Brain microvascular endothelial cell (primary cell): Measurements from ENCODE around the gene COL25A1.
"Not testable (repeated sequence)": the region's sequence is repeated elsewhere in the genome, so short reads cannot be mapped to it uniquely, and the experiment has no call there.

Source experiments
- DNase-seq: peaks from one replicate; pipeline ENCODE4 v3.0.0-alpha.2; 2020
- H3K27ac ChIP-seq: fragments of 250-450 bp; sonication (Bioruptor Pico); 2 replicates; pipeline ENCODE4 v1.5.1; 2020; ENCODE audit warnings: mild to moderate bottlenecking, moderate library complexity
- H3K27me3 ChIP-seq: fragments of 250-450 bp; sonication (Bioruptor Pico); replicated peaks from 2 replicates; pipeline ENCODE4 v1.5.1; 2020; ENCODE audit warnings: mild to moderate bottlenecking
- H3K36me3 ChIP-seq: fragments of 250-450 bp; sonication (Bioruptor Pico); replicated peaks from 2 replicates; pipeline ENCODE4 v1.5.1; 2020; ENCODE audit warnings: mild to moderate bottlenecking
- H3K4me3 ChIP-seq: 2 replicates; pipeline ENCODE4 v1.5.1; 2011; ENCODE audit warnings: low read depth, mild to moderate bottlenecking, control low read depth, low read length, moderate library complexity
- CTCF ChIP-seq: IDR thresholded peaks from 2 replicates; pipeline ENCODE4 v1.5.1; 2011; ENCODE audit warnings: low read depth, mild to moderate bottlenecking, moderate library complexity, low read length, control low read depth, inconsistent platforms; ENCODE audit errors: missing control alignments
- in situ Hi-C: cut with HindIII; loops from 2 replicates; pipeline ENCODE4 v1.10.0; 2017; ENCODE audit warnings: low sequenced_read_pairs, low pct_ligation_motif_present

COL25A1 gene

GRCh38 chr4:109146499-109146898, 156.0 kb downstream of the COL25A1 start:
- TF ChIP-seq CTCF = no peak
- in situ Hi-C loops = no loop called here
- H3K4me3 ChIP-seq = no peak overlapping the region

GRCh38 chr4:109138125-109138524, 164.3 kb downstream of the COL25A1 start:
- H3K27ac ChIP-seq, DNase-seq, in situ Hi-C loops, H3K27me3 ChIP-seq, H3K4me3 ChIP-seq, H3K36me3 ChIP-seq: not testable (repeated sequence)

More at GRCh38 chr4:109146499-109146898, 156.0 kb downstream of the COL25A1 start:
- no peak for DNase-seq
- Histone ChIP-seq H3K27me3 (no peaks in the 10 kb centered on the region), H3K27ac (no peak overlapping the region), H3K36me3 (no peaks in the 10 kb centered on the region)

DNA sequence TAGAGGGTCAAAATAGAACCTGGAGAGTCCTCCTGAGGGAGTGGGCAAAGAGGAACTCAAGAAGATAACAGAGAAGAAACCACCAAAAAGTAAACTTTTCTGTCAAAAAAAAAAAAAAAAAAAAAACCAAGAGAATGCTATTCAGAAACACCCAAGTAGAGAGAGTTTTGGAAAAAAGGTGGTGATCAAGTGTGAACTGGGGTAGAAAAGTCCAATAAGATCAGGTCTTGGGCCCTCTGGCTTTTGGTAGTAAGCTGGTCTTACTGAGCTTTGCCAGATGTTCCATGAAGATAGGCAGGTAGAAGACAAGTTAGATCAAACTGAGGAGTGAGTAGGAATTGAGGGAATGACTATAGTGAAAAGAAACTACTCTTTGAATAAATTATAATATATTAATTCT, 167.5 kb downstream of the COL25A1 start:
- Histone ChIP-seq H3K27ac (no peak overlapping the region), H3K4me3 (no peak overlapping the region), H3K27me3 (no peaks in the 10 kb centered on the region), H3K36me3 (no peaks in the 10 kb centered on the region)
- in situ Hi-C loops = no loop called here
- no peak for DNase-seq
- TF ChIP-seq CTCF = no peak

DNA sequence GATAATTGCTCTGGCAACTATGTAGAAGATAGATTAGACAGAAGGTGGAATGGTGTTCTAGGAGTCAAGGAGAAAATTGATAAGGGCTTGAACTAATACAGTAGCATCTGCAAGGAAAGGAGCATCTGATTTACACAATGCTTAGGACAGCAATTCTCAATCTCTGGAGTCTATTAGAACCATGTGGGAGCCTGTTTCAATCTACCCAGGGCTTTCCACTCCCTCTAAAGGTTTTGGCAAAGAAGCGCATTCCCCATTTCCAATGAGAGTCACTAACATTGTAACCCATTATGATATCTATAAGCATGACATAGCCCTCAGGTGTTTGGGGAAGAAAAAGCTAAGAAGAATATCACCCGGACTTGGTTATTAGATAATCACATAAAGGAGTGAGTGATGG, 168.2 kb downstream of the COL25A1 start:
- H3K36me3 ChIP-seq = no peaks in the 10 kb centered on the region
- in situ Hi-C loops = no loop called here
- no peak overlapping the region for H3K27ac ChIP-seq
- no peak for DNase-seq
- no peak for TF ChIP-seq CTCF
- no peak overlapping the region for H3K4me3 ChIP-seq
- no peaks in the 10 kb centered on the region for H3K27me3 ChIP-seq

DNA sequence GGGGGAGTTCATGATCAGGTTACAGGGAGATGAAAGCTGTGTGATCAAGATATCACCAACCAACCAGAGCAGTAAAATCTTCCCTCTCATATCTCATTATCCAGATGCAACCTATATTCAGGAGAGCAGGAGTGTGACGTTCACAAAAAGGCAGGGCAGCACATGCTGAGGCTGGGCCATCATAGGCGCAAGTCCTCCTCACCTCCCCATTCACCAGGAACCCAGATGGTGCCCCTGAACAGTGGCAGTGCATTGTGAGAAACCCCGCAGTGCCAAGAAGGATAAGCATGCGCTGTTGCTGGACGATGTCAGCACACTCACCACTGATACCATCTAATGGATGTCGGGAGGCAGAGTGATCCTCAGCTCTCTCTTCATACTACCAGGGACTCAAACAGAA, 170.9 kb downstream of the COL25A1 start:
- in situ Hi-C loops = no loop called here
- TF ChIP-seq CTCF = no peak
- no peak for DNase-seq
- no peaks in the 10 kb centered on the region for H3K27me3 ChIP-seq
- H3K27ac ChIP-seq = no peak overlapping the region
- H3K4me3 ChIP-seq = no peak overlapping the region
- no peaks in the 10 kb centered on the region for H3K36me3 ChIP-seq

- TF ChIP-seq CTCF = no peak
- DNase-seq = no peak
- H3K4me3 ChIP-seq = no peak overlapping the region
- in situ Hi-C loops = no loop called here
- H3K27ac ChIP-seq = no peak overlapping the region
- H3K27me3 ChIP-seq = no peaks in the 10 kb centered on the region
- H3K36me3 ChIP-seq = no peaks in the 10 kb centered on the region
These were observed 173.9 kb downstream of the COL25A1 start for GRCh38 chr4:109128589-109128988.
